Measurements from ENCODE around the gene ABHD1. TPM values are rescaled to one million over a fixed set of nuclear protein-coding genes. Genes with fewer than 3 reads are reported as not detected.

The ABHD1 gene
- total RNA-seq, 1 experiment from 2014 or later = 0.12 TPM

DNA sequence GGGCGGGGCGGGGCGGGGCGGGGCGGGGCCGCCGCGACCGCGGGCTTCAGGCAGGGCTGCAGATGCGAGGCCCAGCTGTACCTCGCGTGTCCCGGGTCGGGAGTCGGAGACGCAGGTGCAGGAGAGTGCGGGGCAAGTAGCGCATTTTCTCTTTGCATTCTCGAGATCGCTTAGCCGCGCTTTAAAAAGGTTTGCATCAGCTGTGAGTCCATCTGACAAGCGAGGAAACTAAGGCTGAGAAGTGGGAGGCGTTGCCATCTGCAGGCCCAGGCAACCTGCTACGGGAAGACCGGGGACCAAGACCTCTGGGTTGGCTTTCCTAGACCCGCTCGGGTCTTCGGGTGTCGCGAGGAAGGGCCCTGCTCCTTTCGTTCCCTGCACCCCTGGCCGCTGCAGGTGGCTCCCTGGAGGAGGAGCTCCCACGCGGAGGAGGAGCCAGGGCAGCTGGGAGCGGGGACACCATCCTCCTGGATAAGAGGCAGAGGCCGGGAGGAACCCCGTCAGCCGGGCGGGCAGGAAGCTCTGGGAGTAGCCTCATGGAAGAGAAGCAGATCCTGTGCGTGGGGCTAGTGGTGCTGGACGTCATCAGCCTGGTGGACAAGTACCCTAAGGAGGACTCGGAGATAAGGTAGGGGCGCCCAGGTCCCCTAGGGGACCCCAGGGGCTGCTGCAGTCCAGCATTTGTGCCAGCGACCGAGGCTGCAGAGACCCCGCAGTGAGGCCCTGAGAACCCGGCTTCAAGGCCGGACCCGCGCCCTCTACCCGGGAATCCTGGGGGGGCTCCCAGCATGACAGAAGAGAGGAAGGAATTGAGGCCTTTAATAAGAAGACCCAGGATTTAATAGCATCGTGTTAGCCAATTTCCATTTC lies 36.7 kb upstream of the ABHD1 start, which contains the start of gene KHK:
Gene KHK, plus strand, starts transcription at position 49 of the 870 bp plus-strand sequence. Its CDS starts 488 bp downstream, at position 537.
- DNase-seq (ENCODE audit: low spot score) = no peak

DNA sequence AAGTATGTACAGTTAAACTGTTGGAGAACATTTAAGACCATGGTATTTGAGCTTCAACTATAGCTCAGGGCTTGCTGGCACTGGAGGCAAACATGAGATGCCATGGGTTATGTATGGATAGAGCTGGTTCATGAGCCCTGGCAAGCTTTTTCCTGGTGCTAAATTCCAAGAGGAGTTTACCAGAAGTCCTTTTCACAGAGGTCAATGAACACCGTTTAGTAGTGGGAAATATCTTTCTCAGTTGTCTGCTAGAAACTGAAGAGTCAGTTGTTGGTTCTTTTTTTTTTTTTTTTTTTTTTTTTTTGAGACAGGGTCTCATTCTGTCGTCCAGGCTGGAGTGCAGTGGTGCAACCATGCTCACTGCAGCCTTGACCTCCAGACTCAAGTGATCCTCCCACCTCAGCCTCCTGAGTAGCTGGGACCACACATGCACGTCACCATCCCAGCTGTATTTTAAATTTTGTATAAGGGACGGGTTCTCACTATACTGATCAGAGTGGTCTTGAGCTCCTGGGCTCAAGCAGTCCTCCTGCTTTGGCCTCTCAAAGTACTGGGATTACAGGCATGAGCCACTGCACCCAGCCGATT lies 35.7 kb upstream of the ABHD1 start:
- no peak for DNase-seq (ENCODE audit: low spot score)

DNA sequence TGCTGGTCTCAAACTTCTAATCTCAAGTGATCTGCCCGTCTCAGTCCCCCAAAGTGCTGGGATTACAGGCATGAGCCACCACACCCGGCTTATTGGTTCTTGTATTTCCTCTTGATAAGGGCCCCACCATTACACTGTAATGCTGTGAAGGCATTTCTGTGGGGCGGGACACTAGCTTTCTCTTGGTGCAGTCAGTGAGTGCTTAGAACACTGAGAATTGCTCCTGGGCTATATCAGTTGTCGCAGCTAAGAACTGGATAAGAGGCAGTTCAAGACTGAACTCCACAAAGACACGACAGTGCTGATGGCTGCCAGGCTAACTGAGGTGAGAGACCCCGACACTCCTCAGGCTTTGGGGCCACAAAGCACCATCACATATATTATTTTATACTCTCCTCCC lies 35.0 kb upstream of the ABHD1 start:
- no peak for DNase-seq (ENCODE audit: low spot score)

DNA sequence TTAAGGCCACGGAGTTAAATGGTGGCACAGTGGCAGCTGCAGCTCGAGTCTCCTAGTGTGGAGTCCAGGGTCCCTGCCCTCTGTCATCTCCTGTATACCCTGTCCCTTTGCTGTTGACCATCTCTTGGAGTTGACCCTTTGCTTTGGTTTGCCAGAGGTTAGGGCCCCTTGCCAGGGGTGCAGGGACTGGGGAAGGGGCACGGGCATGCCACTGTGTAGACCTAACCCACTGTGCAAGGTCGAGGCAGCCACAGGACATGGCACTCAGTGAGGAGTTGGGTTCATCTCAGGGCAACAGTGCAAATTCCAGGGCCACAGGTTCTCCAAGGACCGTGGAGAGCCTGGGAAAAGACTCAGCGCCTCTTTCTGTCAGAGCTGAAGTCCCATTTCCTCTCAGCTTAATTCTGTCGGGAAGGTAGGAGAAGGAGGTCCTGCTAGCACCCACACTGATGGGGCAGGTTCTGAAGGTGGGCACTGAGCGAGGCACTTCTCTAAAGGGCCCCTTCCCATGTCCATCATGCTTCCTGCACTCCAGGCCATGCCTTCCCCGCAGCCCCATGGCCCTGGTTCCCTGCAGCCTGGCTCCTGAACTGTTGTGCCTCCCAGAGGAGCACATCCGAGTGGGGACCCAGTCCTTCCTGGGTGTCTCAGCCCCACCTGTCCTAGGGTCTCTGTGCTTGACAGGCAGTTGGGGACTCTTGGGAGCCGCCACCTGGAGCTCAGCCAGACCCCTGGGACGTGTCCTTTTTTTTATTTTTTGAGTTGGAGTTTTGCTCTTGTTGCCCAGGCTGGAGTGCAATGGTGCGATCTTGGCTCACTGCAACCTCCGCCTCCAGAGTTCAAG lies 34.3 kb upstream of the ABHD1 start:
- DNase-seq (ENCODE audit: low spot score) = no peak

DNA sequence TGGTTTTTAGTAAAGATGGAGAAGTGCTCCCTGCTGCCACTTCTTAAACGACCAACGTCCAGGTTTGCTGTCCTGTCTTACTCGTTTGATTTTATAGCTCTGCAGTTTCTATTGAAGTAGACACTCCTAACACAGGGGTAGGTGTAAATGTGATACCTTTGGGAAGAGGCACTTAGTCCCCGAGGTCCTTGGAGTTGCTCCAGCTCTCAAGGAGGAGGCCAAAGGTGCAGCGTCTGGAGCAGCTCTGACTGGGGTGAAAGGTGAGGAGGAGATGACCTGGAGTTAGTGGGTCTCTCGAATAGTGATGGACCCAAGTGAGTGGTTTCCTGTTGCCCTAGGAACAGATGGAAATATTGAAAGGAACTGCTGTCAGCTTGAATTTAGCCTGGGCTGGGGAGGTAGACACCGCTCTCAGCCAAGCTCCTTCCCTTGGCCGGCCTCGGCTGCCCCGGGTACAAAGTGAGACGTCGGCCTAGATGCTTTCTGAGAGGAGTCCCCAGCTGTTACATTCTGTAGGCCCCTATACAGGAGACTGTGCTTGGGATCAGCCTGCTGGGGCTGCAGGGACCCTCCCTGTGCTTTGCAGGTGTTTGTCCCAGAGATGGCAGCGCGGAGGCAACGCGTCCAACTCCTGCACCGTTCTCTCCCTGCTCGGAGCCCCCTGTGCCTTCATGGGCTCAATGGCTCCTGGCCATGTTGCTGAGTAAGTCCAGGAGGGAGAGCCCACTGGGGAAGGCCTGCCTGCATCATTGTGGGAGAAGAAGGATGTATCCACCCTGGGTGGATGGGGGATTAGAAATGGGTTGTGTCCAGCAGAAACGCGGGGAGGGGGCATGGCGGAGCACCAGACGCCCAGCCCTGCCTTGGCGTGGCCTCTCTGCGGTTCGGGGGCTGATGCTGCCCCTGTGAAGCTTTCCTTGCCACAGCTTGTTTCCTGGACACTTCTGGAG lies 31.6 kb upstream of the ABHD1 start:
- DNase-seq (ENCODE audit: low spot score) = no peak

DNA sequence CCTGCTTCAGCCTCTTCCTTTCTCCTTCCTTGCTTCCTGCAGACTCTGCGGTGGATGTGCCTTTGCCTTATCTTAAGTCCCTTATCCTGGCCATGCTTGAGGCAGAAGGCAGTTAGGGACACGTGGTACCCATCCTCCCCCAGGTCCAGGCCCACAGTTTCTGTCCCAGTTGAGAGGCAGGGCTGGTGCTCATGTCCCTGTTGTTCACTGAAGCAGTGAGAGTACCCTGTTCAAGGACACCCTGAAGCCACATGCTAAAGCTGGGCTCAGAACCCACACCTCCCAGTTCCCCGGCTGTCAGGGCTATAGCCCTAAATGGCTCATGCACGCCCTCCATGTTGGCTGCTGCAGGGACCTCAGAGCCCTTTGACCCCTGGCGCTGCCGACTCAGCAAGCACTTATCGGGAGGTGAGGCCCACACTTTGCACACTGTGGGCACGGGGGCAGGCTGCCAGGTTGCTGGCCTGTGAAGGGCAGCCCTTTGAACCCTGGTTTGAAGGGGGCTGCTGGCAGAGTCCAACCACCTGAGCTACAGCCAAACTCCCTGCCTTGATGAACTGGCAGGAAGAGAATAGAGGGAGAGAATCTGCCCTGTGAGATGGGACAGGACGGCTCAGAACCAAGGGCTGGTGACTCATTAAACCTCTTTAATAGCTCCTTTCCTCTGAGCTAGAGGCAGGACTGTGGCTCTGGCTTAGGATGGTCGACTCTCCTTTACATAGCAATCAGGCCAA lies 30.8 kb upstream of the ABHD1 start:
- no peak for DNase-seq (ENCODE audit: low spot score)

DNA sequence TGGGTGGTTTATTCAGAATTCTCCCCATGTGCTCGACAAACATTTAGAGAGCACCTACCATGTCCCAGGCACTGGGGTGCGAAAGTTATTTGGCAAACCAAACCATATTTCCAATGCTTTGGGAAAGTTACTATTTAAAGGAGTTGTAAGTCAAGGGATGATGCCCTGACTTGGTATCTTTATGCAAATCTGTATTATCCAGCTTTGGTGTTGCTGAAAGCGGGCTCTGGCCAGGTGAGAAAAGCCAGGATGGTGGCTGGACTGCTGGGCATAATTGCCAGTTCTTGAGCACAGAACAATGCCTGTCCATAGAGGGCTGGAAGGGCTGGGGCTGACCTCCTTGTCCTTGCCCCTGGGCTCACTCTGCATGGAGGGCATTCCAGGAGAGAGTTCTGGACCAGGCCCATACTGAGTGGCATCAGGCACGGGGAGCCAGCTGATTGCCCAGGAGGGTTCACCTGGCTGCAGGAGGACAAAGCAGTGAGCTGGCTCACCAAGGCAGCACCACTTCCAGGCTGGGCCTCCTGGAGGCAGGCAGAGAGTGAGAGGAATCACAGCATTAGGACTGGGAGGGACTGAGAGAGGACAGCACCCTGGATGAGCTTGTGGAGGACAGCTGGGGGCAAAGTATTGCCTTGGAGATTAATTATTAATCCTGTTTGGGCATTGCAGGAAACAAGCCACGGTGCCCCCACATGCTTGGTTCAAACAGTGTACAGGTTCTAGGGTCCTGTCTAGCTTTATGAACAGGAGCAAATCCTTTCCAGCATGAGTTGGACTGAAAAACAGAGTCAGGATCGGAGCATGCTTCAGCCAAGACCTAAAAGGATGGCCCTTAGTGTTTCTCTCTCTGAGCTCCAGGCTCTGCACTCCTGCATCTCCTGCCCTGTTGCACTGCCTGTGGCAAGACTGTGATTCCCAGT lies 29.9 kb upstream of the ABHD1 start:
- no peak for DNase-seq (ENCODE audit: low spot score)

DNA sequence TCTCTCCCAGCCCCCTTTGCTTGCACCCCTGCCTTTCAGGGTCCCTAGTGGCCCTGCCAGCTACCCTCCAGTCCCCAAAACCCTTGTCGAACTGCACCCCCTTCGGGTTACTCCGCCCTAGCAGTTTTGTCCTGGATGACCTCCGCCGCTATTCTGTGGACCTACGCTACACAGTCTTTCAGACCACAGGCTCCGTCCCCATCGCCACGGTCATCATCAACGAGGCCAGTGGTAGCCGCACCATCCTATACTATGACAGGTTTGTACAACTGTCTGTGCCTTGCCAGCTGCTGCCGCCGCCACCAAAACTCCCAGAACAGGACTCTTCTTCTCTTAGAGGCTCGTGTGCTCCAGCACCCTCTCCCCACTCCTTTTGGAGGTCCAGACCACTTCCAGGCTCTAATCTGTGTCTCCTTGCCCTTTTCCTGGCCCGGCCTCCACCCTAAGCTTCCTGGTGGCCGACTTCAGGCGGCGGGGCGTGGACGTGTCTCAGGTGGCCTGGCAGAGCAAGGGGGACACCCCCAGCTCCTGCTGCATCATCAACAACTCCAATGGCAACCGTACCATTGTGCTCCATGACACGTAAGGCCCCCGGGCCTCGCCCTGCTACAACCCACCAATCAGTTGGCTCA lies 29.1 kb upstream of the ABHD1 start:
- DNase-seq (ENCODE audit: low spot score) = no peak

DNA sequence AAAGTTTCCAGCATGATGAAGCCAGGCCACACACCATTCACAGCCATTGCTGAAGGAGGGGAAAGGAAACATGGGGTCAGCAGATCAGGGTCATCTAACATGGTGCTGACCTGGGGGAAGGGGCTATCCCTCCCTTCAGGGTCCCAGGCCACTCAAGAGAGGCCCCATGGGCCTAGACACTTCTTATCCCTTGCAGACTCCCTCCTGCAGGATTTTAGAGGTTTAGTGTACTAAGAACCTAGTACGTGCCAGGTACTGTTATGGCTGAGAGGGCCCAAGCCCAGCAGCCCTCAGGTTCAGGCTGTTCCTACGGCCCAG lies 28.2 kb upstream of the ABHD1 start:
- no peak for DNase-seq (ENCODE audit: low spot score)

DNA sequence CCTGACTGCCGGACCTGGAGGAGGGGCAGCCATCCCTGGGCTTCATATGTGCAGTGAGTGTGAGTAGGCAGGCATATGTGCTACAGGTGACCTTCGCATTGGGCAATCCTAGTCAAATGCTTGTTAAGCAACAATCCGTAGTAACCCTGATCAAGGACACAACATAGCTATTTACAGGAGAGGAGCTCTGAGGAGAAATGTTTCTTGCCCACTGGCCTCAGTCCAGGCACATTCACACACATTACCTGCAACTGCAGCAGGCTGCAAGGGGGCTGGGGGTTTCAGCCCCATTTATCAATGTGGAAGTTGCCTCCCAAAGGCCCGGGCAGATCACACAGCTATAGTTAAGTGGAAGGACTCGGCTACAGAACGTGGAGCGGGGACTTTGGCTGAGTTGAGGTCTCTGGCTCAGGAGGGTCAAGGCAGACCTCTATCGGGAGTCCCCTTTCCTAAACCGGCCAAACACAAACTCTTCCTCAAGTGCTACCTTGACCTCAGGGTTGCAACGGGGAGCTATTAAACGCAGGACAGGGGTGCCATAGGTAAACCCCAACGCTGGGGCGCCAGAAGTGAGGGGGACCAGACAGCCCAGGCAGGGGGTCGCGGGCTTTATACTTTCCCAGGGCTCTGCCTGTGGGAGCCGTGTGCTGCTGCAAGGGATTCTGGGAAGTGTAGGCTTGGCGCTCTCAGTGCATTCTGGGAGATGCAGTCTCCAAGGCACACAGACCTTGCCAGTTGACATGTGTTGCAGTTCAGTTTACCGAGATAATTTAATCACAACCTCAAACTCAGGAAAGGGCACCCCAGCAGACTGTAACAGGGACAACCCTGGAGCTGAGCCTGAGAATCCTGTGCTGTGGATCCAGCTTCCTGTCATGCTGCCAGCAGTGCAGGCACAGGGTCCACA lies 27.6 kb upstream of the ABHD1 start:
- DNase-seq (ENCODE audit: low spot score) = no peak

DNA sequence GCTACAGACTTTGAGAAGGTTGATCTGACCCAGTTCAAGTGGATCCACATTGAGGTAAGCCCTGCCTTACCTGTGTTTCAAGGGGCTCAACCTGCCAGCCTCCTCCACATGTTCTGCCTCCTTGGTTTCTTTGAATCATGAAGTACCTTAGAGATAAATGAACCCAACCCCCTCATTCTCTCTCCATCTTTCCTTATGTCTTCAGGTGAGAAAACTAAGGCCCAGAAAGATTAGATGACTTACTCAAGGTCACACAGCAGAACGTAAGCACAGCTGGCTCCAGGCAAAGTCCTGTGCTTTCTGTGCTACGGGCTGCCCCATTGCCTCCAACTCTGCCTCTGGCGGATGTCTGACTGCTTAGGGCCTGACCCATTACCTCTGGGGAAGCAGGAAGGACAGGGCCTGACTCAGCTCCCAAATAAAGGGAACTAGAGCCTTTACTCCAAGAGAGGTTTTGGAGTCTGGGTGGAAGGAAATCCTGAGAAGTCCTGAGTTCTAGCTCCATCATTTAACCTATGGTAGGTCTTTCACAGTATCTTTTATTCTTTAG lies 26.8 kb upstream of the ABHD1 start:
- DNase-seq (ENCODE audit: low spot score) = no peak

DNA sequence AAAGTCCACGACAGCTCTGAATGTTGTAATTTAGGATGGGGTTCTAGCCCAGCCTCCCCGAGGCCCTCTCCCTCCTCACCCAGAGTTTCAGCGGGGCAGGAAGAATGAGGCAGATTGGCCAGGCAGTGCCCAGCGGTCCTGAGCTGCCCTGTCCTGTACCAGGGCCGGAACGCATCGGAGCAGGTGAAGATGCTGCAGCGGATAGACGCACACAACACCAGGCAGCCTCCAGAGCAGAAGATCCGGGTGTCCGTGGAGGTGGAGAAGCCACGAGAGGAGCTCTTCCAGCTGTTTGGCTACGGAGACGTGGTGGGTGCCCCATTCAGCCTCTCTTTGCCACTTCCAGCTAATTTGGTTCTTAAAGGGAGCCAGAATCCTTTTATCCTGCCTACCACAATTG lies 26.3 kb upstream of the ABHD1 start:
- no peak for DNase-seq (ENCODE audit: low spot score)

DNA sequence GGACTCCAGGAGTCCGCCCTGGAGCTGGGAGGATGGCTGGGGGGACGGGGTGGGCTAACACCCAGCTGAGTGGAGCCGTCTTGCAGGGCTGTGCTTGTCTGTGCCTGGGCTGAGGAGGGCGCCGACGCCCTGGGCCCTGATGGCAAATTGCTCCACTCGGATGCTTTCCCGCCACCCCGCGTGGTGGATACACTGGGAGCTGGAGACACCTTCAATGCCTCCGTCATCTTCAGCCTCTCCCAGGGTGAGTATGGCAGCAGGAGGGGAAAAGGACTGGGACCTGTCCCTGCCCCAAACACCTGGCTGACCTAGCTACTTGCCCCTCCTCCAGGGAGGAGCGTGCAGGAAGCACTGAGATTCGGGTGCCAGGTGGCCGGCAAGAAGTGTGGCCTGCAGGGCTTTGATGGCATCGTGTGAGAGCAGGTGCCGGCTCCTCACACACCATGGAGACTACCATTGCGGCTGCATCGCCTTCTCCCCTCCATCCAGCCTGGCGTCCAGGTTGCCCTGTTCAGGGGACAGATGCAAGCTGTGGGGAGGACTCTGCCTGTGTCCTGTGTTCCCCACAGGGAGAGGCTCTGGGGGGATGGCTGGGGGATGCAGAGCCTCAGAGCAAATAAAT lies 24.2 kb upstream of the ABHD1 start:
- no peak for DNase-seq (ENCODE audit: low spot score)

DNA sequence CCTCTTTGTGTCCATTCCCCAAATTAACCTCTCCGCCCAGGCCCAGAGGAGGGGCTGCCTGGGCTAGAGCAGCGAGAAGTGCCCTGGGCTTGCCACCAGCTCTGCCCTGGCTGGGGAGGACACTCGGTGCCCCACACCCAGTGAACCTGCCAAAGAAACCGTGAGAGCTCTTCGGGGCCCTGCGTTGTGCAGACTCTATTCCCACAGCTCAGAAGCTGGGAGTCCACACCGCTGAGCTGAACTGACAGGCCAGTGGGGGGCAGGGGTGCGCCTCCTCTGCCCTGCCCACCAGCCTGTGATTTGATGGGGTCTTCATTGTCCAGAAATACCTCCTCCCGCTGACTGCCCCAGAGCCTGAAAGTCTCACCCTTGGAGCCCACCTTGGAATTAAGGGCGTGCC lies 23.6 kb upstream of the ABHD1 start:
- DNase-seq (ENCODE audit: low spot score) = no peak

DNA sequence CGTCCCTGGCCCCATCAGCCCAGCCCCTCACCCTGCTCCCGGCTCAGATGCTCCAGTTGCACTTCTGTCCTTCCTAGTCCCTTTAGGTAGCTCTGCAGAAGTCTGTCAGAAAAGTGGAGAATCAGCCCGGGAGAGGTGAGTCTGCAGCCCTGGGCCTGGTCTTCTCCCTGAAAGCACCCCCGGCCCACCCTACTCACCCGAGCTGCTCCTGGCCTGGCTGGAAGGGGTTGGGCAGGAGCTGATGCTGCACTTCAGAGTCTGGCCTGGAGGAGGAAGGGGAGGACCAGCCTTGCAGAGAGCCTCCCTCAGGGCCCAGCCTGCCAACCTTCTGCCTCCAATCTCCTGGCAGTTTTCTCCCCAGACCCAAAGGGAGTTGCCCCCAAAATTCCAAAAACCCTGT lies 21.3 kb upstream of the ABHD1 start:
- DNase-seq (ENCODE audit: low spot score) = no peak

DNA sequence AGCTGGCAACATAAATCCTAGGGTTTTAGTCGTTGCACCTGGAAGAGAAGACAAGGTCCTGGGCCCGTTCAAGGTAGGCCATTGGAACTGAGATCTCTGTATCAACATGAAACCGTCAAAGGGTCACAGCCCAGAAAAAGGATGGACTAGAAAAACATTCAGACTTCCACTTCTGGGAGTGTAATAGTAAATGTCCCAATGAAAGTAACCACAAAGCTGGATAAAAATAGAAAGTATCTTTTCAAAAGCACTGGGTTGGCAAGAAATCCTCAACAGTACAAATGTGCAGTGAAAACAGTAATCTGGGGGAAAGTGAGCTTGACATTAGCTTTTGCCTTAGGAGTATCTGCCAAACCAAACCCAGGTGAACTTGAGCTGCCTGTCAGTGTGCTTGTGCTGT lies 17.6 kb upstream of the ABHD1 start:
- DNase-seq (ENCODE audit: low spot score) = no peak

DNA sequence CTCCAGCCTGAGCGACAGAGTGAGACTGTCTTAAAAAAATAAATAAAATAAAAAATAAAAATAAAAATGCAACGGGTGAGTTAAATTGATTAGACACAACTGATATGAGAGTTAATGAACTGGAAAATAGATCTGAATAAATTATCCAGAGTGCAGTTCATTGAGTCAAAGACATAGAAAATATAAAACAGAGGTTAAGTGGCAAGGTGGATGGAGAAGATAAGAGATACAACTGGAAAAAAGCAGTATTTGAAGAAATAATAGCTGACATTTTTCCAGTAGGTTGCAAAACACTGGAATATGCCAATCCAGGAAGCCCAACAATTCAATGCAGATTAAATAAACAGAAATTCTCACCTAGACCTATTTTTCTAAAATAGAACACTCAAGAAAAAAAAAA lies 15.4 kb upstream of the ABHD1 start:
- no peak for DNase-seq (ENCODE audit: low spot score)

All from H4 (cell line).